ENCODE results near the gene NTRK2.

The NTRK2 gene

DNA sequence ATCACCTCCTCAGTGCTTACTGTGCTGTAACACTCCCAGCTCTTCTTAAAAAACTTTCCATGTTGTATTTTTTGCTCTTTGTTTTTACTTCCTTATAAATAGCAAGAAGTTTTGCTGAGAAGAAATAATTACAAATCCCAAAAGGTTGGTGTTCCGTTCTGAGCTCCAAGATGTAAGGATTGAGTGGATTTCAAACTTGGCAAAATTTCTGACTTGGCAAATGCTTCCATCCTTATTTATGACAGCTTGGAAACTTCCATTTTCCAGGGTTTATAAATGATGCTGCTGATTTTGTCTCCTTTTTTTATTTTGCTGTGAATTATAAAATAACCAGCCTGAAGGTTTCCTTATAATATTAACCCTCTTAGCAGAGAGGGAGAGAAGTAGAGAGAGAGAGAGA lies 151.9 kb downstream of the NTRK2 start:
- Histone ChIP-seq H3K9me3 (ENCODE audit: insufficient read depth, low read depth, low read length) (no peaks in the 10 kb centered on the region), H3K36me3 (ENCODE audit: control insufficient read depth in 1 of 2, insufficient read depth in 2 of 2, low read length in 2 of 2) (no peaks in the 10 kb centered on the region), H3K4ac (ENCODE audit: low read depth, low read length) (no peak overlapping the region), H3K79me1 (ENCODE audit: low read length) (no peaks in the 10 kb centered on the region), H2BK12ac (ENCODE audit: low read length) (no peak overlapping the region), H3K4me3 (ENCODE audit: low read depth, low read length) (no peak overlapping the region), H3K4me2 (ENCODE audit: low read length) (no peak overlapping the region), H3K18ac (ENCODE audit: low read length) (no peak overlapping the region), H2AFZ (ENCODE audit: insufficient read depth, low read length, poor library complexity) (no peak overlapping the region), H4K91ac (ENCODE audit: low read depth, low read length) (no peak overlapping the region), H2BK120ac (ENCODE audit: insufficient read depth, low read length, poor library complexity) (no peak overlapping the region), H3K23ac (ENCODE audit: low read length) (no peak overlapping the region), H4K12ac (ENCODE audit: low read depth, low read length) (no peak overlapping the region), H2BK5ac (ENCODE audit: low read depth, low read length, poor library complexity) (no peak overlapping the region), H3K79me2 (ENCODE audit: control insufficient read depth, insufficient read depth, low read length, poor library complexity) (no peaks in the 10 kb centered on the region), H4K8ac (ENCODE audit: low read depth, low read length) (no peak overlapping the region), H3K4me1 (ENCODE audit: control insufficient read depth in 1 of 2, insufficient read depth in 2 of 2, low read length in 2 of 2) (no peaks in the 10 kb centered on the region), H3K14ac (ENCODE audit: low read length) (no peak overlapping the region), H2AK5ac (ENCODE audit: low read length) (no peak overlapping the region), H3K9ac (ENCODE audit: low read length) (no peak overlapping the region), H3K27me3 (ENCODE audit: insufficient read depth, low read length) (no peaks in the 10 kb centered on the region), H3K27ac (ENCODE audit: low read depth, low read length) (no peak overlapping the region)
- no CpG with 5 or more reads among the region's 1 CpG for WGBS (ENCODE audit: extremely low coverage, insufficient coverage, insufficient read length)
- DNase-seq = no peak

DNA sequence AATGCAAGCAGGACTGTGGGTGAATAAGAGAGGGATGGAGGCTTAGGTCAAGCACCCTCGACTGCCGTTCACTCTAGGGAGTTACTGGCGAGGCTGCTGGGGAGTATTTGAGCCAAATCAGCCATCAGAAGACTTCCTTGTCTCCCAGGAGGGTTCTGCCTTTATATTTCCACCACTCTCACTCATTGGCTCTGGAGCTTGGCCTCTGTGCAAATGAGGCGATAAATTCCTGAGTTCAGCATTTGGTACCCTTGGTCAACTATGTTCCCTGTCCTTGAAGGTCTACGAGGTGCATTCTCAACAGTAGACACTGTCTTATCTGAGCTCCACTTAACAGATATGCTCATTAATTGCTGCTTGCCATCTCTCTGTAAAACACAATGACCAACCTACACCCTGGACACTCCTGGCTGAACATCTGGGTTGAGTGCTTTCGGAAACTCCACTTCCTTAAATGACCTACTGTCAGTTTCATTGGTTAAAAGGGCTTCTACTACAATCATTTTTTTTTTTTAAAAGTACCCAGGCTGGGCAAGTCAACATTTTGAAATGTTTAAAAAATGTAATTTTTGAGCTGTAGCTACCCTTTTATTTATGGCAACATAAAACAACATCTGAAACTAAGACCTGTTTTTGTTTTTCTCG lies 153.2 kb downstream of the NTRK2 start:
- no peaks in the 10 kb centered on the region for H3K36me3 ChIP-seq (ENCODE audit: control insufficient read depth in 1 of 2, insufficient read depth in 2 of 2, low read length in 2 of 2)
- H3K4me1 ChIP-seq (ENCODE audit: control insufficient read depth in 1 of 2, insufficient read depth in 2 of 2, low read length in 2 of 2) = no peaks in the 10 kb centered on the region
- no peak overlapping the region for H3K23ac ChIP-seq (ENCODE audit: low read length)
- H2AFZ ChIP-seq (ENCODE audit: insufficient read depth, low read length, poor library complexity) = no peak overlapping the region
- H2BK5ac ChIP-seq (ENCODE audit: low read depth, low read length, poor library complexity) = no peak overlapping the region
- no peak overlapping the region for H4K91ac ChIP-seq (ENCODE audit: low read depth, low read length)
- no peak overlapping the region for H3K14ac ChIP-seq (ENCODE audit: low read length)
- no peak overlapping the region for H4K12ac ChIP-seq (ENCODE audit: low read depth, low read length)
- H3K4me2 ChIP-seq (ENCODE audit: low read length) = no peak overlapping the region
- no peak overlapping the region for H2AK5ac ChIP-seq (ENCODE audit: low read length)
- H2BK12ac ChIP-seq (ENCODE audit: low read length) = no peak overlapping the region
- H3K9me3 ChIP-seq (ENCODE audit: insufficient read depth, low read depth, low read length) = no peaks in the 10 kb centered on the region
- no peak overlapping the region for H3K4ac ChIP-seq (ENCODE audit: low read depth, low read length)
- H3K79me1 ChIP-seq (ENCODE audit: low read length) = no peaks in the 10 kb centered on the region
- no peaks in the 10 kb centered on the region for H3K27me3 ChIP-seq (ENCODE audit: insufficient read depth, low read length)
- no peak overlapping the region for H2BK120ac ChIP-seq (ENCODE audit: insufficient read depth, low read length, poor library complexity)
- H3K18ac ChIP-seq (ENCODE audit: low read length) = no peak overlapping the region
- WGBS (ENCODE audit: extremely low coverage, insufficient coverage, insufficient read length) = no CpG with 5 or more reads among the region's 7 CpGs
- no peaks in the 10 kb centered on the region for H3K79me2 ChIP-seq (ENCODE audit: control insufficient read depth, insufficient read depth, low read length, poor library complexity)
- no peak overlapping the region for H3K9ac ChIP-seq (ENCODE audit: low read length)
- H4K8ac ChIP-seq (ENCODE audit: low read depth, low read length) = no peak overlapping the region
- H3K27ac ChIP-seq (ENCODE audit: low read depth, low read length) = no peak overlapping the region
- no peak overlapping the region for H3K4me3 ChIP-seq (ENCODE audit: low read depth, low read length)
- DNase-seq = no peak

DNA sequence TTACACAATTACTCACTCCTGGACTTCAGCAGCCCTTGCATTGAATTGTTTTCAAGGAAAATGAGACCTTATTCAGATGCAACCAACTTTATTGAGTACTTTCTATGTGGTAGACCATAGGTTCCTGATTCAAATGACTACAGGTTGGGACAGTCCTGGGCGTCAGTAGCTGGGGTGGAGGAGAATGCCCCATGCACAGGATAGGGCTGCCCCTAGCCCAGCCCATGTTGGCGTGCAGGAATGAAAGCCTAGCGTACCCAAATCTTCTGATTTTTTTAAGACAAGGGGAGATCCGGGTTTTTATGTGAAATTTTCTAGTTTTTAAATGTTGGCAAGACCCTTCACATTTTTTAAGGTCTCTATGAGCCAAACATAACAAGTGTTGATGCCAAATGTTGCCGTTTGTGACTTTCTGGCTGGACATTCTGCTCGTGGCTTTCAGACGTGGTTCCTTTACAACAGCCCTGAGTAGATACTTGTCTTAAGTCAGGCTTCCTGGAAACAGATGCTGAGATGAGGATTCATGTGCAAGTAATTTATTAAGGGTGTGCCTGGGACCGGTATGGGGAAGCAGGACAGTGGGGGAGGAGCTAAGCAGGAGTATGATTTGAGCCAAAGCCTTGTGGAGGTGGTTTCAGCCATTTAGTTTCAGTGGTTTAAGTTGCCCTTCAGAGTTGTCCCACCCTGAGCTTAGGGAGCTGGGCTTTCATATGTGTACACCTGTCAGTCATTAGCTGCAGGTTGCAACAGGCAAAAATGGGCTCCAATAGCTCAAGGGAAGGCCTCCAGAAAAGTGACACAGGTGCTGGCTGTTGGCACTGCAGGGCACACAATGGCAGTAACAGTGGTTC lies 154.1 kb downstream of the NTRK2 start:
- Histone ChIP-seq H3K27me3 (ENCODE audit: insufficient read depth, low read length) (no peaks in the 10 kb centered on the region), H3K18ac (ENCODE audit: low read length) (no peak overlapping the region), H3K23ac (ENCODE audit: low read length) (no peak overlapping the region), H2AK5ac (ENCODE audit: low read length) (no peak overlapping the region), H3K27ac (ENCODE audit: low read depth, low read length) (no peak overlapping the region), H3K9ac (ENCODE audit: low read length) (no peak overlapping the region), H3K79me2 (ENCODE audit: control insufficient read depth, insufficient read depth, low read length, poor library complexity) (no peaks in the 10 kb centered on the region), H2AFZ (ENCODE audit: insufficient read depth, low read length, poor library complexity) (no peak overlapping the region), H2BK120ac (ENCODE audit: insufficient read depth, low read length, poor library complexity) (no peak overlapping the region), H3K14ac (ENCODE audit: low read length) (no peak overlapping the region), H3K36me3 (ENCODE audit: control insufficient read depth in 1 of 2, insufficient read depth in 2 of 2, low read length in 2 of 2) (no peaks in the 10 kb centered on the region), H3K9me3 (ENCODE audit: insufficient read depth, low read depth, low read length) (no peaks in the 10 kb centered on the region), H3K4ac (ENCODE audit: low read depth, low read length) (no peak overlapping the region), H3K4me1 (ENCODE audit: control insufficient read depth in 1 of 2, insufficient read depth in 2 of 2, low read length in 2 of 2) (no peaks in the 10 kb centered on the region), H3K4me2 (ENCODE audit: low read length) (no peak overlapping the region), H4K12ac (ENCODE audit: low read depth, low read length) (no peak overlapping the region), H3K79me1 (ENCODE audit: low read length) (no peaks in the 10 kb centered on the region), H4K91ac (ENCODE audit: low read depth, low read length) (no peak overlapping the region), H2BK5ac (ENCODE audit: low read depth, low read length, poor library complexity) (no peak overlapping the region), H3K4me3 (ENCODE audit: low read depth, low read length) (no peak overlapping the region), H4K8ac (ENCODE audit: low read depth, low read length) (no peak overlapping the region), H2BK12ac (ENCODE audit: low read length) (no peak overlapping the region)
- DNase-seq = no peak
- no CpG with 5 or more reads among the region's 8 CpGs for WGBS (ENCODE audit: extremely low coverage, insufficient coverage, insufficient read length)

DNA sequence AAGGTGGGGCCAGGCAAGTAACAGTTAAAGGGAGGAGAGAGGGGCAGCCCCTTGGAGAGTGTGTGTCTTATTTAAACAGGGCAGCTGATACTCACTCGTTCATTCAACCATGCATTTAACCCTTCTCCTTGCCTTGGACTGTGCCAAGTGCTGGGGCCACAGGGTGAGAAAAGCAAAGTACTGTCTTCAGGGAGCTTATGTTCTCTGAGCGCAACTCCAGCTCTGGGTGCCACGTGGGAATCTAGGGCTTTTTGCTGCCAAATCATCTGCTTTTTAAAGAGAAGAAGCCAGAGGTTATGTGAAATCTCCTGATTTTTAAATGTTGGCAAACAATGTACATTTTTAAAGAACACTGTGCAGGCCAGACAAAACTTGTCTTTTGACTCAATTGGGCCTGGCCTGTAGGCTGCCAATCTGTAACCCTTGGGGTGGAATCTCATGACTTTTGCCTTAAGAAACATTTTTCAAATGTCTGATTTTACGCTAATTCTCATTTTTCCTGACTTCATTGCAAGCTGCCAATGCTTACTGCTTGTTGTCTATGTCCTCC lies 157.8 kb downstream of the NTRK2 start:
- H3K4me3 ChIP-seq (ENCODE audit: low read depth, low read length) = no peak overlapping the region
- no peaks in the 10 kb centered on the region for H3K79me1 ChIP-seq (ENCODE audit: low read length)
- H3K14ac ChIP-seq (ENCODE audit: low read length) = no peak overlapping the region
- no peak overlapping the region for H4K8ac ChIP-seq (ENCODE audit: low read depth, low read length)
- no peak overlapping the region for H2BK120ac ChIP-seq (ENCODE audit: insufficient read depth, low read length, poor library complexity)
- H3K9me3 ChIP-seq (ENCODE audit: insufficient read depth, low read depth, low read length) = peaks cover 2% of the 10 kb centered on the region
- no peaks in the 10 kb centered on the region for H3K79me2 ChIP-seq (ENCODE audit: control insufficient read depth, insufficient read depth, low read length, poor library complexity)
- H3K4ac ChIP-seq (ENCODE audit: low read depth, low read length) = no peak overlapping the region
- H4K12ac ChIP-seq (ENCODE audit: low read depth, low read length) = no peak overlapping the region
- WGBS (ENCODE audit: extremely low coverage, insufficient coverage, insufficient read length) = no CpG with 5 or more reads among the region's 4 CpGs
- no peak overlapping the region for H2BK5ac ChIP-seq (ENCODE audit: low read depth, low read length, poor library complexity)
- no peak overlapping the region for H2AK5ac ChIP-seq (ENCODE audit: low read length)
- H3K18ac ChIP-seq (ENCODE audit: low read length) = no peak overlapping the region
- H2AFZ ChIP-seq (ENCODE audit: insufficient read depth, low read length, poor library complexity) = no peak overlapping the region
- H3K27me3 ChIP-seq (ENCODE audit: insufficient read depth, low read length) = no peaks in the 10 kb centered on the region
- no peak overlapping the region for H3K4me2 ChIP-seq (ENCODE audit: low read length)
- no peaks in the 10 kb centered on the region for H3K36me3 ChIP-seq (ENCODE audit: control insufficient read depth in 1 of 2, insufficient read depth in 2 of 2, low read length in 2 of 2)
- no peak overlapping the region for H4K91ac ChIP-seq (ENCODE audit: low read depth, low read length)
- DNase-seq = no peak
- H3K4me1 ChIP-seq (ENCODE audit: control insufficient read depth in 1 of 2, insufficient read depth in 2 of 2, low read length in 2 of 2) = no peaks in the 10 kb centered on the region
- H3K27ac ChIP-seq (ENCODE audit: low read depth, low read length) = no peak overlapping the region
- H3K9ac ChIP-seq (ENCODE audit: low read length) = no peak overlapping the region
- no peak overlapping the region for H2BK12ac ChIP-seq (ENCODE audit: low read length)
- no peak overlapping the region for H3K23ac ChIP-seq (ENCODE audit: low read length)

Data from trophoblast cell (in vitro differentiated cells and primary cell).